ENCODE measurements around the gene FAM20C.

GRCh38 chr7:246451-246850 is 54.1 kb downstream of the FAM20C start:
- no peak for TF ChIP-seq CTCF (IDR thresholded peaks at IDR 0.05)
- TF ChIP-seq POLR2A (IDR thresholded peaks at IDR 0.05): no peak
